Measurements from ENCODE around the gene RNASE7.
A peak's percentile ranks its signal among the peaks of the same experiment; 100 is the strongest.

Gene RNASE7

DNA sequence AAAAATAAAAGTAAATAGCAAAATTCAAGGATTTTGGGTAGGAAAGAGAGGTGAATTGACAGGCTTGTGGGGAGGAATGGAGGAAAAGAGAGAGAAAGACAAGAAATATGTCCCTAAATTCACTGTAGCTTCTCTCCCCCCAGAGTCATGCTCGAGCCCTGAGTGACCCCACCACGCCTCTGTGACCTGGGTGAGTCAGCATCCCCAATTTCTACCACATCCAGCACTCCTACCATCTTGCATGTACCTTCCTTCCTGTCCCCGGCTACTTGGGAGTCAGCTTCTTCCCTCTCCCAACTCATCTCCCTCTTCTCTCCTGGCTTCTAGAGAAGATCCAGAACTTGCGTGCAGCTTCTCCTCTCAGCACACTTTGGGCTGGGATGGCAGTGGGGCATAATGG, 46.5 kb downstream of the RNASE7 start:
- DNase-seq = no peak

- DNase-seq = no peak
Observed at GRCh38 chr14:21089271-21089670, 47.1 kb downstream of the RNASE7 start.

DNA sequence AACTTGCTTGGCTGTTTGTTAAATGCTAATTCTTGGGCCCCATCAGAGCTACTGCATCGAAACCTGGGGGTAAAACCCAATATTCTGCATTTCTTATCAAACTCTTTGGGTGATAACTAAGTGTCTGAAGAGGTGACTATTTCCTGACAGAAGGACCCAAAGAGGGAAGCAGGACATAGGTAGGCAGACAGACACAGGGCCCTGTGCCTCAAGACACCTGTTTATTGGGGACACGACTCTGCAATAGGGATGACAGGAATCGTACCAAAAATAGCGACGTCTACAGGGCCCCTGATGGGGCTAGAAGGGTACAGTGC, 47.7 kb downstream of the RNASE7 start:
- DNase-seq = no peak

- DNase-seq = peak in 1 of 2 experiments; percentile 24
Observed at GRCh38 chr14:21090194-21090939, 48.2 kb downstream of the RNASE7 start.

- no peak for DNase-seq
Observed at GRCh38 chr14:21090940-21091663, 48.9 kb downstream of the RNASE7 start.

DNA sequence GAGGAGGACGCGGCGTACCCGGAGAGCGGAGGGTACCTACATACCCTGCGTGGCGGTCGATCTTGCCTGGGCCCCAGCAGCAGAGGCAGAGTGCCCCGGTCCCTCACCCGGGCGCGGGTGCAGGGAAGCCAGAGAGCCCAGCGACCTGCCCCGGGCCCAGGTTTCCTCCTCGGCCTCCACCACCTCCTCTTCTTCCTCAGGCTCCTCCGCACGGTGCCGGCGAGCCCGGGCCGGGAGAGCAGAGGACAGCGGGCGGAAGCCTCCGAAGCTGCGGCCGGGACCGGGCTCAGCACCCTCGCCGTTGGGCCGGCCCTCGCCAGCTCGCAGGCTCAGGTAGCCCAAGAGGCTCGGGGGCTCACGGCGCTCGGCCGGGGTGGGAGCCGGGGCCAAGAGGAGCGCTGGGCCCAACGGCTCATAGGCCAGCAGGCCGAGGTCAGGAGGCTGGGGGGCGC, 49.7 kb downstream of the RNASE7 start:
- no peak for DNase-seq

DNA sequence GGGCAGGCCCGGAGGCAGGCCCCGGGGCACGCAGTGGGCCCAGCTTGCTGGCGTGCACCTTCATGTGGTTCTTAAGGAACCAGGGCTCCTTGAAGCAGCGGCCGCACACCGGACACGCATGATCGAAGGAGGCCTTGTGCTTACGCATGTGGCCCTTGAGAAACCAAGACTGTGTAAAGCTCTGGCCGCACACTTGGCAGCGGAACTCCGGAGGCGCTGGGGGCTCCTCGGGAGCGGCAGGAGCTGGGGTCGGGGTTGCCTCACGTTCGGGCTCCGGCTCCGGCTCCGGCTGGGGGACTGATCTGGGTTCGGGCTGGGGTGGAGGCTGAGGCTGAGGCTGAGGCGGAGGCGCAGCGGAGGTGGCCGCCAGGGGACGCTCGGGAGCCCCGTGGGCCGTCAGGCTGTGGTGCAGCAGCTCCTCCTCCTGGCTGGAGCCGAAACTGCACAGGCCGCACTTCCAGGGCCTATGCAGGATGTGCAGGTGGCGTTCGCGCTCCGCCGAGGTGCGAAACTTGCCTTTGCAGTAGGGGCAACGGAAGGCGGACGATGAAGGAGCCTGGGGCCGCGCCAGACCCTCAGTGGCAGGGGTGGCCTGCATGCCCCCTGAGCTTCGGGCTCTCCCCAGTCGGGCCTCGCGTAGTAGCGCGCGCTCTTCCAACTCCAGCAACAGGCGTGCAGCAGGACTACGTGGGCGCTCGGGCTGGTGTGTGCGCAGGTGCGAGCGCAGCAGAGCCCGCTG, 50.3 kb downstream of the RNASE7 start:
- DNase-seq = peak; percentile 43 to 78

DNA sequence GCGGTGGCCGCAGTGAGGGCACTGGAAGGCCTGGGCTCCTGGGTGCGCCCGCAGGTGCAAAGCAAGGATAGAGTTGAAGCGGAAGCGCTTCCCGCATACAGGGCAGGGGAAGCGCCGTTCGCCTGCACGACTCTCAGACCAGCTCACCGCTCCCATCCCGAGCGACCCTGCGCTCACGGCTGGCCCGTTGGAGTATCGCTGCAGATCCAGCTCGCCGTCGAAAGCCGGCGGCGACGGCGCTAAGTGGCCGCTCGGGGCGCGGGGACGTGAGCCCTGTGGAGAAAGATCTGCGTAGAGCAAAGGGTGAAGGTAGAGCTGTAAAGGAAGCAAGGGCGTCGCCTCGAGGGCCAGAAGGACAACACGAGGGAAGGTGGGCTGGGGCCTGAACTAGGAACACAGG, 50.9 kb downstream of the RNASE7 start:
- DNase-seq = no peak

Data from SHP77 (cell line).